GM19455 (cell line): ENCODE data around the gene MYBBP1A.

Source experiments
- ATAC-seq: cut with Tn5 transposase; IDR thresholded peaks from one replicate; pipeline ENCODE4 v1.9.1; 2021; ENCODE audit not compliant: unreplicated experiment

The MYBBP1A gene

GRCh38 chr17:4520894-4521600 lies 34.1 kb downstream of the MYBBP1A start:
- ATAC-seq = no peak

GRCh38 chr17:4520060-4520893 lies 34.9 kb downstream of the MYBBP1A start:
- ATAC-seq = no peak

- no peak for ATAC-seq
Observed at GRCh38 chr17:4519361-4519788, 35.8 kb downstream of the MYBBP1A start.

- ATAC-seq = no peak
Observed at GRCh38 chr17:4518901-4519300, 36.3 kb downstream of the MYBBP1A start.

- ATAC-seq = no peak
Observed at GRCh38 chr17:4516735-4517134, 38.4 kb downstream of the MYBBP1A start.

GRCh38 chr17:4515501-4515900 lies 39.7 kb downstream of the MYBBP1A start:
- no peak for ATAC-seq

GRCh38 chr17:4514779-4515178 lies 40.4 kb downstream of the MYBBP1A start:
- ATAC-seq = no peak

- no peak for ATAC-seq
Observed at GRCh38 chr17:4514206-4514605, 41.0 kb downstream of the MYBBP1A start.

GRCh38 chr17:4513113-4514032 lies 41.8 kb downstream of the MYBBP1A start:
- ATAC-seq = no peak

- ATAC-seq = no peak
Observed at GRCh38 chr17:4512156-4513112, 42.8 kb downstream of the MYBBP1A start.

- no peak for ATAC-seq
Observed at GRCh38 chr17:4511199-4511932, 43.8 kb downstream of the MYBBP1A start.

- ATAC-seq = no peak
Observed at GRCh38 chr17:4510618-4510941, 44.6 kb downstream of the MYBBP1A start.

GRCh38 chr17:4509923-4510617 lies 45.1 kb downstream of the MYBBP1A start:
- no peak for ATAC-seq

- no peak for ATAC-seq
Observed at GRCh38 chr17:4509401-4509800, 45.8 kb downstream of the MYBBP1A start.

GRCh38 chr17:4508207-4508606 lies 47.0 kb downstream of the MYBBP1A start:
- no peak for ATAC-seq

GRCh38 chr17:4507361-4508111 lies 47.6 kb downstream of the MYBBP1A start:
- no peak for ATAC-seq

- ATAC-seq = no peak
Observed at GRCh38 chr17:4506892-4507291, 48.3 kb downstream of the MYBBP1A start.

GRCh38 chr17:4506175-4506813 lies 48.9 kb downstream of the MYBBP1A start:
- no peak for ATAC-seq
